GM18951 (cell line): ENCODE data around the gene ATG16L1.

ENCODE experiments used
- POLR2A ChIP-seq: IDR thresholded peaks from 4 replicates; pipeline ENCODE4 v1.6.1; 2011; ENCODE audit warnings: mild to moderate bottlenecking; ENCODE audit not compliant: insufficient read length, insufficient read depth; ENCODE audit errors: extremely low read depth
- in situ Hi-C: fragments of 300-500 bp; cut with MboI; formaldehyde crosslinking; loops from one replicate; pipeline ENCODE4 v1.12.0; 2022; ENCODE audit warnings: low sequenced_read_pairs, mixed read lengths, inconsistent platforms; ENCODE audit not compliant: unreplicated experiment

The ATG16L1 gene

GRCh38 chr2:233300401-233300800 is 48.9 kb downstream of the ATG16L1 start:
- TF ChIP-seq POLR2A: no peak
- in situ Hi-C loops: no loop called here

- no peak for TF ChIP-seq POLR2A
- in situ Hi-C loops: no loop called here
These were observed 49.8 kb downstream of the ATG16L1 start for GRCh38 chr2:233301248-233301647.

GRCh38 chr2:233301811-233302210 is 50.3 kb downstream of the ATG16L1 start:
- in situ Hi-C loops: no loop called here
- TF ChIP-seq POLR2A: no peak

GRCh38 chr2:233303252-233303651 is 51.8 kb downstream of the ATG16L1 start:
- in situ Hi-C loops: no loop called here
- no peak for TF ChIP-seq POLR2A

- in situ Hi-C loops: no loop called here
- TF ChIP-seq POLR2A: no peak
These were observed 56.1 kb downstream of the ATG16L1 start, which contains the start of gene SAG for GRCh38 chr2:233307565-233307964. Gene SAG (plus strand): TSS chr2:233307816. CDS start chr2:233309190, 1,374 bp downstream.

- TF ChIP-seq POLR2A: no peak
- in situ Hi-C loops: no loop called here
These were observed 59.9 kb downstream of the ATG16L1 start for GRCh38 chr2:233311241-233311926.

GRCh38 chr2:233312874-233313273 is 61.4 kb downstream of the ATG16L1 start:
- TF ChIP-seq POLR2A: no peak
- in situ Hi-C loops: no loop called here

- in situ Hi-C loops: no loop called here
- no peak for TF ChIP-seq POLR2A
These were observed 62.9 kb downstream of the ATG16L1 start for GRCh38 chr2:233314180-233314925.

- TF ChIP-seq POLR2A: no peak
- in situ Hi-C loops: no loop called here
These were observed 65.9 kb downstream of the ATG16L1 start for GRCh38 chr2:233317196-233317943.

GRCh38 chr2:233319256-233319655 is 67.8 kb downstream of the ATG16L1 start:
- in situ Hi-C loops: no loop called here
- TF ChIP-seq POLR2A: no peak

GRCh38 chr2:233320470-233320869 is 69.0 kb downstream of the ATG16L1 start:
- in situ Hi-C loops: no loop called here

GRCh38 chr2:233321166-233321565 is 69.7 kb downstream of the ATG16L1 start:
- in situ Hi-C loops: no loop called here

More at GRCh38 chr2:233320470-233320869, 69.0 kb downstream of the ATG16L1 start:
- TF ChIP-seq POLR2A: no peak

GRCh38 chr2:233323851-233324250 is 72.4 kb downstream of the ATG16L1 start:
- in situ Hi-C loops: no loop called here
- no peak for TF ChIP-seq POLR2A

More at GRCh38 chr2:233321166-233321565, 69.7 kb downstream of the ATG16L1 start:
- no peak for TF ChIP-seq POLR2A
